GM12873 (cell line): ENCODE data around the gene TOR4A.

ENCODE experiments used
- CTCF ChIP-seq: IDR thresholded peaks from 2 replicates; pipeline ENCODE4 v1.5.1; 2012; ENCODE audit warnings: low read depth, mild to moderate bottlenecking, moderate library complexity, low read length, control low read depth; ENCODE audit not compliant: insufficient read depth; ENCODE audit errors: missing control alignments

TOR4A gene

GRCh38 chr9:137317021-137317717 lies 39.6 kb downstream of the TOR4A start:
- TF ChIP-seq CTCF = no peak

GRCh38 chr9:137317718-137318511 lies 40.4 kb downstream of the TOR4A start:
- TF ChIP-seq CTCF = no peak

GRCh38 chr9:137318602-137319001 lies 41.1 kb downstream of the TOR4A start:
- TF ChIP-seq CTCF = no peak

- no peak for TF ChIP-seq CTCF
Measured at GRCh38 chr9:137319011-137319738, 41.6 kb downstream of the TOR4A start.

- TF ChIP-seq CTCF = no peak
Measured at GRCh38 chr9:137319739-137320551, 42.4 kb downstream of the TOR4A start.

GRCh38 chr9:137320555-137321384 lies 43.2 kb downstream of the TOR4A start:
- TF ChIP-seq CTCF = no peak
